K562 (cell line): Measurements from ENCODE around the gene STAT4. TPM values are rescaled to one million over a fixed set of nuclear protein-coding genes. Genes with fewer than 3 reads are reported as not detected.

Experiments used
- ATAC-seq: fragments of 200-7000 bp; cut with Tn5 transposase; 3 replicates; pipeline ENCODE4 v1.9.1; 2020; ENCODE audit warnings: moderate library complexity
- BruUV-seq: library from RNA; stranded (reverse); fragments of 400-500 nt; replicated peaks from 2 replicates; lab custom pipeline; 2021; lab: Mats Ljungman, UMichigan
- CTCF ChIA-PET: fragments of 300-600 bp; formaldehyde crosslinking; extraction: SDS; loops from one replicate; lab custom pipeline; 2021; ENCODE audit warnings: low intra/inter-chr PET ratio; lab: Yijun Ruan, JAX
- POLR2A ChIA-PET: fragments of 300-600, 350-650 bp; sonication (Branson Sonifier 250); formaldehyde crosslinking; extraction: SDS; loops from one replicate; lab custom pipeline; 2021; ENCODE audit warnings: antibody characterized with exemption, inconsistent platforms; lab: Yijun Ruan, JAX
- DNase-seq, 4 experiments: peaks; one replicate each; pipeline versions ENCODE4 v3.0.0 to v3.0.0-alpha.2; 2011 to 2018; ENCODE audit warnings: low spot score in 3 of 4, mixed read lengths in 3 of 4; ENCODE audit errors: extremely low read depth in 1 of 4
- FAIRE-seq: peaks from 2 replicates; lab custom pipeline; 2011; peaks lifted over from hg19 to GRCh38; lab: Jason Lieb, UNC
- H2AFZ ChIP-seq: 2 replicates; pipeline ENCODE4 v1.6.0; 2011; ENCODE audit warnings: low read depth, low read length, control low read depth, inconsistent platforms
- H3K27ac ChIP-seq: fragments of 200-600 bp; 3 replicates; pipeline ENCODE4 v1.8.0; 2011; ENCODE audit warnings: low read depth, mild to moderate bottlenecking, control low read depth, inconsistent platforms, low read length, moderate library complexity, mixed read lengths; ENCODE audit errors: extremely low read depth
- H3K27me3 ChIP-seq, 2 experiments: fragments of 300-600 bp in 1 of 2; 2 replicates in 1 of 2; 3 replicates in 1 of 2; pipeline versions ENCODE4 v1.6.0 to v1.8.0; 2011; ENCODE audit warnings: inconsistent platforms in 2 of 2, low read length in 2 of 2, mild to moderate bottlenecking in 1 of 2, mixed read lengths in 1 of 2, moderate library complexity in 1 of 2; ENCODE audit not compliant: control insufficient read depth in 2 of 2, insufficient read depth in 2 of 2
- H3K36me3 ChIP-seq: fragments of 300-600 bp; 3 replicates; pipeline ENCODE4 v1.8.0; 2011; ENCODE audit warnings: mild to moderate bottlenecking, low read length, inconsistent platforms; ENCODE audit not compliant: control insufficient read depth, insufficient read depth
- H3K4me1 ChIP-seq, 2 experiments: fragments of 200-600 bp in 1 of 2; replicated peaks in 1 of 2; 2 replicates in 1 of 2; 3 replicates in 1 of 2; pipeline versions ENCODE4 v1.5.1 to v1.8.0; 2011; ENCODE audit warnings: inconsistent platforms in 2 of 2, low read length in 2 of 2, mild to moderate bottlenecking in 1 of 2, mixed read lengths in 1 of 2, moderate library complexity in 1 of 2; ENCODE audit not compliant: control insufficient read depth in 2 of 2, insufficient read depth in 2 of 2
- H3K4me2 ChIP-seq: 2 replicates; pipeline ENCODE4 v1.6.1; 2011; ENCODE audit warnings: low read length, control low read depth, inconsistent platforms, mixed read lengths; ENCODE audit not compliant: insufficient read depth
- H3K4me3 ChIP-seq: fragments of 200-600 bp; sonication (generic), shearing (Covaris generic); 2 replicates; pipeline ENCODE4 v1.5.1; 2016; ENCODE audit warnings: control low read depth, inconsistent platforms
- H3K79me2 ChIP-seq: fragments of 200-600 bp; 3 replicates; pipeline ENCODE4 v1.8.0; 2011; ENCODE audit warnings: low read length, inconsistent platforms; ENCODE audit not compliant: control insufficient read depth, insufficient read depth
- H3K9ac ChIP-seq, 2 experiments: 2 replicates each; pipeline versions ENCODE4 v1.6.0 to v1.6.1; 2011; ENCODE audit warnings: low read depth in 2 of 2, low read length in 2 of 2, control low read depth in 1 of 2, inconsistent platforms in 1 of 2, mild to moderate bottlenecking in 1 of 2, mixed read lengths in 1 of 2; ENCODE audit not compliant: insufficient read depth in 1 of 2
- H3K9me1 ChIP-seq: one replicate; pipeline ENCODE4 v1.6.0; 2011; ENCODE audit warnings: inconsistent platforms, mild to moderate bottlenecking, low read length, moderate library complexity; ENCODE audit not compliant: control insufficient read depth, insufficient read depth
- H3K9me3 ChIP-seq: replicated peaks from 2 replicates; pipeline ENCODE4 v1.5.1; 2011; ENCODE audit warnings: low read depth, low read length, inconsistent platforms; ENCODE audit not compliant: control insufficient read depth, insufficient read depth
- H4K20me1 ChIP-seq: replicated peaks from 2 replicates; pipeline ENCODE4 v1.6.1; 2011; ENCODE audit warnings: low read length, inconsistent platforms, mixed read lengths; ENCODE audit not compliant: control insufficient read depth, insufficient read depth
- BRD4 ChIP-seq: fragments of 200-600 bp; sonication (generic); IDR thresholded peaks from 2 replicates; pipeline ENCODE4 v1.6.1; 2017; ENCODE audit warnings: inconsistent platforms
- C11orf30 ChIP-seq: fragments of 450-650 bp; IDR thresholded peaks from 2 replicates; pipeline ENCODE4 v1.6.1; 2016; ENCODE audit warnings: low read depth, mild to moderate bottlenecking
- CBX1 ChIP-seq: sonication (generic); IDR thresholded peaks from 2 replicates; pipeline ENCODE4 v1.6.1; 2016; ENCODE audit warnings: antibody characterized with exemption, low read depth, mild to moderate bottlenecking
- ELF1 ChIP-seq: fragments of 200-800 bp; sonication (Bioruptor generic); IDR thresholded peaks from 2 replicates; pipeline ENCODE4 v1.6.1; 2016; ENCODE audit warnings: missing genetic modification characterization, missing compliant biosample characterization
- EWSR1 ChIP-seq: fragments of 450-650 bp; IDR thresholded peaks from 2 replicates; pipeline ENCODE4 v1.6.1; 2018; ENCODE audit warnings: borderline replicate concordance, mild to moderate bottlenecking, low read depth, moderate library complexity; ENCODE audit not compliant: partially characterized antibody
- HNRNPL ChIP-seq: fragments of 200-400 bp; formaldehyde crosslinking; IDR thresholded peaks from 2 replicates; pipeline ENCODE4 v1.6.1; 2017; ENCODE audit warnings: low read depth, mild to moderate bottlenecking, low read length
- KDM2B ChIP-seq: fragments of 250-450 bp; sonication (Bioruptor Pico); IDR thresholded peaks from 2 replicates; pipeline ENCODE4 v1.8.0; 2021; ENCODE audit warnings: mild to moderate bottlenecking, moderate library complexity
- KDM5B ChIP-seq: fragments of 200-600 bp; sonication (generic); IDR thresholded peaks from 2 replicates; pipeline ENCODE4 v1.6.1; 2012; ENCODE audit warnings: low read depth, mild to moderate bottlenecking, moderate library complexity, low read length, control low read depth, inconsistent platforms; ENCODE audit not compliant: insufficient replicate concordance
- MCM2 ChIP-seq: fragments of 450-650 bp; IDR thresholded peaks from 2 replicates; pipeline ENCODE4 v1.6.1; 2017; ENCODE audit warnings: low read depth, mild to moderate bottlenecking
- NCOA1 ChIP-seq: fragments of 450-650 bp; IDR thresholded peaks from 2 replicates; pipeline ENCODE4 v1.6.1; 2016; ENCODE audit warnings: low read depth
- PHF8 ChIP-seq: fragments of 200-600 bp; sonication (generic); IDR thresholded peaks from 2 replicates; pipeline ENCODE4 v1.6.1; 2012; ENCODE audit warnings: mixed run types, mild to moderate bottlenecking, inconsistent platforms, low read length, moderate library complexity, borderline replicate concordance
- SMAD1 ChIP-seq: fragments of 150-350 bp; IDR thresholded peaks from 2 replicates; pipeline ENCODE4 v1.6.1; 2014; ENCODE audit warnings: low read length, low read depth; ENCODE audit not compliant: partially characterized antibody
- TEAD1 ChIP-seq, 2 experiments: fragments of 450-650 bp in 1 of 2; sonication (generic) in 1 of 2; formaldehyde crosslinking; IDR thresholded peaks; 2 replicates each; pipeline versions ENCODE4 v1.4.0 to v1.8.0; 2020 to 2022; ENCODE audit warnings: mild to moderate bottlenecking in 2 of 2, missing genetic modification reagents in 1 of 2
- ZNF143 ChIP-seq: sonication (generic); formaldehyde crosslinking; IDR thresholded peaks from 2 replicates; pipeline ENCODE4 v1.9.0; 2022; ENCODE audit warnings: mild to moderate bottlenecking, missing genetic modification reagents
- ZNF184 ChIP-seq: sonication (generic); formaldehyde crosslinking; IDR thresholded peaks from 2 replicates; pipeline ENCODE4 v1.5.0; 2020; ENCODE audit warnings: missing genetic modification reagents
- WGBS: fragments of 100-300 bp; shearing (Covaris generic); methylation state at CpG from one replicate; pipeline ENCODE4 v1.1.6; 2016; ENCODE audit warnings: low coverage, mixed read lengths; ENCODE audit not compliant: insufficient coverage; ENCODE audit errors: missing lambda C conversion rate; 5-methylcytosine and 5-hydroxymethylcytosine counted together
- in situ Hi-C: fragments of 300-500 bp; cut with MboI; formaldehyde crosslinking; loops from 4 replicates; pipeline ENCODE4 v1.15.0; 2018; ENCODE audit warnings: inconsistent platforms, mixed read lengths
- intact Hi-C: fragments of 100-400 bp; cut with micrococcal nuclease; formaldehyde crosslinking; loops from 2 replicates; pipeline ENCODE4 v1.14.2; 2022
- polyA plus RNA-seq, 8 experiments: library from polyadenylated mRNA; depleted of rRNA in 4 of 8; stranded (reverse) in 5 of 8; unstranded in 3 of 8; fragments of >200 nt; fragmentation: Nextera tagmentation in 2 of 8; fragmentation: Illumina TruSeq in 1 of 8; extraction: Ambion mirVana in 2 of 8; extraction: Trizol in 1 of 8; gene quantifications; 2 replicates each; pipeline versions ENCODE4 v1.2.1 to v1.2.3, GENCODE V29; 2011 to 2014; ENCODE audit warnings: inconsistent platforms in 1 of 8, missing spikeins in 1 of 8
- total RNA-seq, 7 experiments: library from RNA; depleted of rRNA in 6 of 7; stranded (reverse); fragments of >200 nt in 6 of 7; fragmentation: Illumina TruSeq in 2 of 7; extraction: Trizol in 2 of 7; gene quantifications; 2 replicates each; pipeline versions ENCODE4 v1.2.1 to v1.2.3, GENCODE V29; 2011 to 2021; ENCODE audit warnings: low replicate concordance in 1 of 7
- TF ChIP-seq, protein P1 (sequence below): fragments of 250-450 bp; sonication (Bioruptor Pico); IDR thresholded peaks from 2 replicates; pipeline ENCODE4 v1.5.0; 2020; ENCODE audit warnings: mild to moderate bottlenecking, borderline replicate concordance
- TF ChIP-seq, protein P2 (sequence below): IDR thresholded peaks from 2 replicates; pipeline ENCODE4 v1.6.1; 2016; ENCODE audit warnings: missing genetic modification characterization, missing compliant biosample characterization

The STAT4 gene
- total and polyA plus RNA-seq, 9 of the 15 experiments (the other 6 are each of a cell fraction or from before 2014, with no cell fraction given): 0.01 to 0.06 (median 0.03) TPM; not detected in 6

DNA sequence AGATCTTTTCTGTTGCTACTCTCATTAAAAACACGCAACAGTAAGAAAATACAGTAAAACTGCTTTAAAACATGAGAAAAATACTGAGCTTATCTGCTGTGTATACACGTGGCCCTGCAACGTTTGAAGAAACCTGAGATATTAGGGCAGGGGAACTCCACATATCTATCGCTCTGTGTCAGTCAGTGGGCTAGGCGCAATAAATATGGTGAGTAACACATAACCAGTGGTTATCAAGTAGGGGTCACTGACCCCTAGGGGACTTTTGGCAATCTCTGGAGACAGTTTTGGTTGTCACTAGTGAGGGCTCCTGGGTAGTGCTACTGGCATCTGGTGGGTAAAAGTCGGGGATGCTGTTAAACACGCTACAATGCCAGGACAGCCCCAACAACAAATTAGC is 151.7 kb downstream of the STAT4 start:
- H3K4me2 ChIP-seq: no peak overlapping the region
- POLR2A ChIA-PET: no interaction called here
- no peak overlapping the region for H3K27ac ChIP-seq
- WGBS: 93% methylated on average over 5 of the region's 7 CpGs
- no TSS peak for BruUV-seq
- ATAC-seq: no peak
- H4K20me1 ChIP-seq: no peaks in the 10 kb centered on the region
- H3K4me3 ChIP-seq: no peak overlapping the region
- no peak for DNase-seq
- H3K36me3 ChIP-seq: peaks cover 92% of the 10 kb centered on the region
- no peaks in the 10 kb centered on the region for H3K79me2 ChIP-seq
- H3K9ac ChIP-seq: no peak overlapping the region
- H2AFZ ChIP-seq: no peak overlapping the region
- intact Hi-C loops: no loop called here
- no peaks in the 10 kb centered on the region for H3K27me3 ChIP-seq
- TF ChIP-seq PHF8 (no peak), ZNF184 (CRISPR knock-in tag) (no peak), CBX1 (no peak), SMAD1 (no peak), KDM2B (no peak), MCM2 (no peak), BRD4 (no peak), TEAD1 (CRISPR knock-in tag; IDR thresholded peaks at IDR 0.05) (no peak), C11orf30 (no peak), ZNF143 (CRISPR knock-in tag) (no peak), ELF1 (tag) (no peak), KDM5B (no peak), HNRNPL (no peak), NCOA1 (no peak), EWSR1 (no peak)
- TF ChIP-seq, protein P1, sequence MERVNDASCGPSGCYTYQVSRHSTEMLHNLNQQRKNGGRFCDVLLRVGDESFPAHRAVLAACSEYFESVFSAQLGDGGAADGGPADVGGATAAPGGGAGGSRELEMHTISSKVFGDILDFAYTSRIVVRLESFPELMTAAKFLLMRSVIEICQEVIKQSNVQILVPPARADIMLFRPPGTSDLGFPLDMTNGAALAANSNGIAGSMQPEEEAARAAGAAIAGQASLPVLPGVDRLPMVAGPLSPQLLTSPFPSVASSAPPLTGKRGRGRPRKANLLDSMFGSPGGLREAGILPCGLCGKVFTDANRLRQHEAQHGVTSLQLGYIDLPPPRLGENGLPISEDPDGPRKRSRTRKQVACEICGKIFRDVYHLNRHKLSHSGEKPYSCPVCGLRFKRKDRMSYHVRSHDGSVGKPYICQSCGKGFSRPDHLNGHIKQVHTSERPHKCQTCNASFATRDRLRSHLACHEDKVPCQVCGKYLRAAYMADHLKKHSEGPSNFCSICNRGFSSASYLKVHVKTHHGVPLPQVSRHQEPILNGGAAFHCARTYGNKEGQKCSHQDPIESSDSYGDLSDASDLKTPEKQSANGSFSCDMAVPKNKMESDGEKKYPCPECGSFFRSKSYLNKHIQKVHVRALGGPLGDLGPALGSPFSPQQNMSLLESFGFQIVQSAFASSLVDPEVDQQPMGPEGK (CRISPR knock-in tag): no peak
- TF ChIP-seq, protein P2, sequence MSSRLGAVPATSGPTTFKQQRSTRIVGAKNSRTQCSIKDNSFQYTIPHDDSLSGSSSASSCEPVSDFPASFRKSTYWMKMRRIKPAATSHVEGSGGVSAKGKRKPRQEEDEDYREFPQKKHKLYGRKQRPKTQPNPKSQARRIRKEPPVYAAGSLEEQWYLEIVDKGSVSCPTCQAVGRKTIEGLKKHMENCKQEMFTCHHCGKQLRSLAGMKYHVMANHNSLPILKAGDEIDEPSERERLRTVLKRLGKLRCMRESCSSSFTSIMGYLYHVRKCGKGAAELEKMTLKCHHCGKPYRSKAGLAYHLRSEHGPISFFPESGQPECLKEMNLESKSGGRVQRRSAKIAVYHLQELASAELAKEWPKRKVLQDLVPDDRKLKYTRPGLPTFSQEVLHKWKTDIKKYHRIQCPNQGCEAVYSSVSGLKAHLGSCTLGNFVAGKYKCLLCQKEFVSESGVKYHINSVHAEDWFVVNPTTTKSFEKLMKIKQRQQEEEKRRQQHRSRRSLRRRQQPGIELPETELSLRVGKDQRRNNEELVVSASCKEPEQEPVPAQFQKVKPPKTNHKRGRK (tag): no peak
- TF ChIP-seq, all 486 proteins: peak for 0
- in situ Hi-C loops: no loop called here
- no peaks in the 10 kb centered on the region for H3K9me3 ChIP-seq
- H3K4me1 ChIP-seq: no peaks in the 10 kb centered on the region
- no peak for FAIRE-seq
- no peaks in the 10 kb centered on the region for H3K9me1 ChIP-seq
- CTCF ChIA-PET: no interaction called here
